GM12878 (cell line): Measurements from ENCODE around the gene DIS3L2. TPM values are rescaled to one million over a fixed set of nuclear protein-coding genes. Genes with fewer than 3 reads are reported as not detected.

Source experiments
- ATAC-seq: fragments of 200-7000 bp; cut with Tn5 transposase; 3 replicates; pipeline ENCODE4 v1.9.1; 2020; ENCODE audit warnings: mild to moderate bottlenecking, moderate library complexity
- BruUV-seq: library from RNA; stranded (reverse); fragments of 400-500 nt; replicated peaks from 2 replicates; lab custom pipeline; 2021; lab: Mats Ljungman, UMichigan
- CTCF ChIA-PET: fragments of 300-600 bp; sonication (Branson Sonifier 250); formaldehyde crosslinking; extraction: SDS; loops from one replicate; lab custom pipeline; 2021; ENCODE audit warnings: inconsistent platforms; lab: Yijun Ruan, JAX
- POLR2A ChIA-PET: fragments of 350-600 bp; formaldehyde crosslinking; extraction: SDS; loops from one replicate; lab custom pipeline; 2021; ENCODE audit warnings: inconsistent platforms; lab: Charles Lee
- RAD21 ChIA-PET: fragments of 300-600 bp; sonication (Branson Sonifier 250); formaldehyde crosslinking; loops from one replicate; lab custom pipeline; 2023; ENCODE audit warnings: antibody characterized with exemption; ENCODE audit not compliant: unreplicated experiment; lab: Charles Lee
- SMC1A ChIA-PET: fragments of 300-600 bp; sonication (Branson Sonifier 250); formaldehyde crosslinking; loops from one replicate; lab custom pipeline; 2023; ENCODE audit not compliant: unreplicated experiment, uncharacterized antibody; lab: Charles Lee
- DNase-seq: peaks from one replicate; pipeline ENCODE4 v3.0.0-alpha.2; 2011; ENCODE audit warnings: low read depth, low spot score
- FAIRE-seq: peaks from 3 replicates; lab custom pipeline; 2011; peaks lifted over from hg19 to GRCh38; lab: Jason Lieb, UNC
- H2AFZ ChIP-seq: 2 replicates; pipeline ENCODE4 v1.6.0; 2011; ENCODE audit warnings: low read depth, low read length, control low read depth; ENCODE audit not compliant: control insufficient read depth
- H3K27ac ChIP-seq: 2 replicates; pipeline ENCODE4 v1.5.1; 2011; ENCODE audit warnings: control low read depth; ENCODE audit not compliant: control insufficient read depth, insufficient read depth
- H3K27me3 ChIP-seq, 2 experiments: replicated peaks in 1 of 2; 2 replicates each; pipeline versions ENCODE4 v1.6.0 to v1.6.1; 2011; ENCODE audit warnings: low read length in 1 of 2; ENCODE audit not compliant: control insufficient read depth in 2 of 2, insufficient read depth in 2 of 2
- H3K36me3 ChIP-seq, 2 experiments: 2 replicates each; pipeline ENCODE4 v1.5.1; 2011; ENCODE audit warnings: low read length in 1 of 2; ENCODE audit not compliant: control insufficient read depth in 2 of 2, insufficient read depth in 2 of 2
- H3K4me1 ChIP-seq: 2 replicates; pipeline ENCODE4 v1.6.1; 2011; ENCODE audit warnings: mild to moderate bottlenecking, low read length, moderate library complexity, mixed read lengths; ENCODE audit not compliant: control insufficient read depth, insufficient read depth
- H3K4me2 ChIP-seq: 2 replicates; pipeline ENCODE4 v1.6.0; 2011; ENCODE audit warnings: control low read depth; ENCODE audit not compliant: control insufficient read depth, insufficient read depth
- H3K4me3 ChIP-seq: fragments of 200-600 bp; sonication (generic); 2 replicates; pipeline ENCODE4 v1.5.1; 2016
- H3K79me2 ChIP-seq: 2 replicates; pipeline ENCODE4 v1.6.0; 2011; ENCODE audit warnings: low read length; ENCODE audit not compliant: control insufficient read depth, insufficient read depth
- H3K9ac ChIP-seq: 2 replicates; pipeline ENCODE4 v1.8.0; 2011; ENCODE audit warnings: low read length, control low read depth, mixed read lengths; ENCODE audit not compliant: control insufficient read depth, insufficient read depth
- H3K9me3 ChIP-seq: replicated peaks from 3 replicates; pipeline ENCODE4 v1.5.1; 2011; ENCODE audit warnings: mild to moderate bottlenecking, low read length; ENCODE audit not compliant: control insufficient read depth, insufficient read depth
- H4K20me1 ChIP-seq: 2 replicates; pipeline ENCODE4 v1.6.0; 2011; ENCODE audit not compliant: control insufficient read depth, insufficient read depth
- BHLHE40 ChIP-seq, 2 experiments: fragments of 450-650 bp in 1 of 2; IDR thresholded peaks; 2 replicates each; pipeline ENCODE4 v1.6.1; 2011 to 2017; ENCODE audit warnings: low read depth in 2 of 2, borderline replicate concordance in 1 of 2, improper control_type of control experiment in 1 of 2, low read length in 1 of 2, mild to moderate bottlenecking in 1 of 2
- BRCA1 ChIP-seq: IDR thresholded peaks from 2 replicates; pipeline ENCODE4 v1.6.1; 2011; ENCODE audit warnings: low read depth, low read length, improper control_type of control experiment
- GABPA ChIP-seq: IDR thresholded peaks from 2 replicates; pipeline ENCODE4 v1.6.1; 2014; ENCODE audit warnings: antibody characterized with exemption, low read depth, mild to moderate bottlenecking, inconsistent platforms
- IKZF1 ChIP-seq: fragments of 450-650 bp; conservative IDR thresholded peaks from 2 replicates; pipeline ENCODE4 v1.6.1; 2017; ENCODE audit warnings: antibody characterized with exemption, mild to moderate bottlenecking
- KLF5 ChIP-seq: fragments of 450-650 bp; IDR thresholded peaks from 2 replicates; pipeline ENCODE4 v1.6.1; 2014; ENCODE audit warnings: mild to moderate bottlenecking; ENCODE audit not compliant: partially characterized antibody
- MEF2B ChIP-seq: fragments of 450-650 bp; IDR thresholded peaks from 2 replicates; pipeline ENCODE4 v1.6.1; 2018; ENCODE audit warnings: mild to moderate bottlenecking, moderate library complexity; ENCODE audit not compliant: partially characterized antibody, poor library complexity, severe bottlenecking
- NR2C2 ChIP-seq: IDR thresholded peaks from 2 replicates; pipeline ENCODE4 v1.6.1; 2011; ENCODE audit warnings: borderline replicate concordance, low read depth; ENCODE audit not compliant: control insufficient read depth, insufficient read length
- POLR2A ChIP-seq: IDR thresholded peaks from 2 replicates; pipeline ENCODE4 v1.6.1; 2011; ENCODE audit warnings: low read depth, mild to moderate bottlenecking, low read length
- STAT3 ChIP-seq: IDR thresholded peaks from 2 replicates; pipeline ENCODE4 v1.6.1; 2011; ENCODE audit warnings: low read depth, low read length, improper control_type of control experiment
- TCF12 ChIP-seq: IDR thresholded peaks from 2 replicates; pipeline ENCODE4 v1.6.1; 2011; ENCODE audit warnings: low read depth, mild to moderate bottlenecking, low read length
- ZNF24 ChIP-seq: fragments of 450-650 bp; IDR thresholded peaks from 2 replicates; pipeline ENCODE4 v1.6.1; 2017; ENCODE audit warnings: antibody characterized with exemption, mild to moderate bottlenecking
- WGBS: methylation state at CpG from one replicate; pipeline ENCODE4 v1.1.6; 2016; ENCODE audit warnings: low lambda C conversion rate; ENCODE audit not compliant: insufficient replicate concordance, insufficient coverage; ENCODE audit errors: missing lambda C conversion rate; 5-methylcytosine and 5-hydroxymethylcytosine counted together
- in situ Hi-C: fragments of 300-500 bp; cut with MboI; formaldehyde crosslinking; loops from 9 replicates; pipeline ENCODE4 v1.14.3; 2018; ENCODE audit warnings: mixed read lengths
- intact Hi-C: fragments of 100-400 bp; cut with micrococcal nuclease; formaldehyde crosslinking; loops from one replicate; pipeline ENCODE4 v1.14.2; 2022; ENCODE audit not compliant: unreplicated experiment
- polyA plus RNA-seq, 11 experiments: library from polyadenylated mRNA; depleted of rRNA in 4 of 11; unstranded in 6 of 11; stranded (reverse) in 5 of 11; fragments of >200 nt; fragmentation: Nextera tagmentation in 4 of 11; fragmentation: Illumina TruSeq in 1 of 11; extraction: Ambion mirVana in 4 of 11; extraction: Trizol in 1 of 11; gene quantifications; 1 replicate in 1 of 11; 2 replicates in 10 of 11; pipeline versions ENCODE4 v1.2.1 to v1.2.3, GENCODE V29; 2011 to 2016; ENCODE audit warnings: inconsistent platforms in 2 of 11, missing spikeins in 2 of 11, low read depth in 1 of 11
- total RNA-seq, 4 experiments: library from RNA; depleted of rRNA in 3 of 4; stranded (reverse); fragments of >200 nt in 3 of 4; fragmentation: Illumina TruSeq in 1 of 4; extraction: Trizol in 1 of 4; gene quantifications; 2 replicates each; pipeline versions ENCODE4 v1.2.1 to v1.2.3, GENCODE V29; 2013 to 2021
- TF ChIP-seq, protein P1 (sequence below): IDR thresholded peaks from 2 replicates; pipeline ENCODE4 v1.6.1; 2011; ENCODE audit warnings: borderline replicate concordance, low read depth, mild to moderate bottlenecking, moderate library complexity, mixed read lengths, low read length; ENCODE audit not compliant: insufficient read depth; ENCODE audit errors: extremely low read length
- TF ChIP-seq, protein P2 (sequence below): fragments of 450-650 bp; IDR thresholded peaks from 2 replicates; pipeline ENCODE4 v1.6.1; 2017; ENCODE audit warnings: low read depth, mild to moderate bottlenecking, moderate library complexity

Gene DIS3L2
- total and polyA plus RNA-seq, 10 of the 15 experiments (the other 5 are each of a cell fraction or from before 2014, with no cell fraction given), result 3.5 to 27.1 (median 16.0) TPM

DNA sequence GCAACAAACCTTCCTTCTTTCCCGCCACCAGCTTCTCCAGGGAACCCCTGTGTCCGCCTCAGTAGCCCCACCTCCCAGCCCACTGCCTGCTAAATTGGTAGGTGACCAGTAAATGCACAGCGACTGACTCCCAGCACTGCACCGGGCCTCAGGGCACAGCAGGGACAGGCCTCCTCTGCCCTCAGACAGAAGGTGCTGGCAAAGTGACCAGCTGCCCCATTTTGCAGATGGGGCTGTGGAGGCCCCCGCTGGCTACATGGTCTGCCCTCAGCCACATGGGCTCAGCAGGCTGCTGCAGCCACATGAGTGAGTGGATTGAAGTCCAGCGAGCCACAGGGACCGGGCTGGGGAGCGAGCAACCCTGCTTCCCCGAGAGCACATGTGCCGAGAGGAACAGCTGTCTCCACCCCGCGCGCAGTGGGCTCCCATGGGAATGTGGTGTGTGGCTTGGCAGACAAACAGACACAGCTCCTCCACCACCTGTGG is 27.6 kb upstream of the DIS3L2 start:
- ATAC-seq, result no peak; the same call in 1 of the 3 replicates
- no TSS peak for BruUV-seq
- ChIA-PET CTCF (interaction anchor here (1.3 to 8.2 kb wide), 4 partner anchors 12 to 359 kb away, joined by 3 to 32 read pairs (median 4); no protein-coding TSS in a partner anchor), RAD21 (no interaction called here), POLR2A (interaction anchor here (0.9 kb wide), 1 partner anchor 62 kb away, joined by 3 read pairs; no protein-coding TSS in a partner anchor), SMC1A (no interaction called here)
- Histone ChIP-seq H3K27me3 (peaks cover 0 to 2% of the 10 kb centered on the region in 2 experiments; a peak in 1 of 4 replicates), H3K36me3 (no peaks in the 10 kb centered on the region), H2AFZ (no peak overlapping the region), H3K79me2 (no peaks in the 10 kb centered on the region), H3K9me3 (no peaks in the 10 kb centered on the region), H3K4me2 (no peak overlapping the region), H3K9ac (no peak overlapping the region), H3K4me1 (no peaks in the 10 kb centered on the region), H4K20me1 (no peaks in the 10 kb centered on the region), H3K4me3 (no peak overlapping the region), H3K27ac (no peak overlapping the region)
- no peak for FAIRE-seq
- DNase-seq, result no peak
- WGBS, result 22% methylated on average over 13 of the region's 13 CpGs
- TF ChIP-seq TCF12 (0 out of 2 replicates have a peak, but pooled peaks have one; percentile 13), KLF5 (no peak), MEF2B (peak; percentile 14), BHLHE40 (IDR thresholded peaks at IDR 0.05; ENCODE audit: borderline replicate concordance in 1 of 2, low read depth in 2 of 2, low read length in 1 of 2) (0 out of 4 replicates have a peak, but pooled peaks of 1 of the 2 experiments have one; percentile 6)
- in situ Hi-C loops, result no loop called here
- intact Hi-C loops, result no loop called here

DNA sequence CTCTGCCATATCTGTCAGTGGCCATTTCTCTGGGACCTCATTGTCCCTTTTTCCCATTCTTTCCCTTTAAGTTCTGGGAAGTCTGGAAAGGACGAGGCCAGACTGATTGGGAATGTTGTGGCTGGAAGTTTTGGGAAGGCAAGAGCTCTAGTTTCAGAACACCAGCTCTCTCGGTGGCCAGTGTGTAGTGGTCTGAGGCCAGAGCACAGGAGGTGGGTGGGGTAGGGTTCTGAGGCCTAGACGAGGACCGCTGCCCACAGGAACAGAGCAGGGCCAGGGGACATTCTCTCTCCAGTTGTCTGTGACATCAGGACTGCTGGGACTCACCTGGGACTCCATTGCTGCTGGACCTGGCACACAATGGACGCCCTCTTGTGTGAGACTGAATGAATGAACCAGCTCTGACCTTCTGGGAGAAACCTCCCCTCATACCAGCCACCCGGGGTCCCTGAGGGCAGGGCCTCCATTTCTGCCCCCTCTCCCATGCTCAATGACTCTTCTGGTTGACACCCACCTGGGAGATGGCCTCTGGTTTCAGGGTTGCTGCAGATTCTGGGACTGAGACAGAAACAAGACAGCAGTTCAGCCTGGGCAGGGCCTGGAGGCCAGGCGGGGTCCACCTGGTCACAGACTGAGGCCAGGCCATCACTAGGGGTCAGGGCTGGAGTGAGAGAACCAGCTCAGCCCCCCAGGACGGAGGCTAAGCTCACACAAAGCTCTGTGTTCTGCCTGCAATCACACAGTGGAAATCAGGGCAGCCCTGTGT is 26.9 kb upstream of the DIS3L2 start:
- in situ Hi-C loops, result no loop called here
- Histone ChIP-seq H3K4me2 (no peak overlapping the region), H3K27ac (no peak overlapping the region), H3K9ac (no peak overlapping the region), H3K4me3 (no peak overlapping the region), H3K9me3 (no peaks in the 10 kb centered on the region), H3K36me3 (no peaks in the 10 kb centered on the region), H3K4me1 (no peaks in the 10 kb centered on the region), H3K27me3 (peaks cover 0 to 2% of the 10 kb centered on the region in 2 experiments; a peak in 1 of 4 replicates), H3K79me2 (no peaks in the 10 kb centered on the region), H4K20me1 (no peaks in the 10 kb centered on the region), H2AFZ (no peak overlapping the region)
- RAD21 ChIA-PET, result interaction anchor here (1.3 kb wide), 1 partner anchor 14 kb away, joined by 3 read pairs; no protein-coding TSS in a partner anchor
- 2% methylated on average over 8 of the region's 8 CpGs for WGBS
- CTCF ChIA-PET, result interaction anchor here (1.3 to 8.2 kb wide), 4 partner anchors 12 to 358 kb away, joined by 3 to 32 read pairs (median 4); no protein-coding TSS in a partner anchor
- no TSS peak for BruUV-seq
- FAIRE-seq, result no peak
- POLR2A ChIA-PET, result interaction anchor here (0.9 kb wide), 1 partner anchor 61 kb away, joined by 3 read pairs; no protein-coding TSS in a partner anchor
- intact Hi-C loops, result no loop called here
- no peak for DNase-seq
- SMC1A ChIA-PET, result no interaction called here
- no peak for ATAC-seq
- TF ChIP-seq GABPA (no peak), ZNF24 (no peak), IKZF1 (no peak), POLR2A (no peak), BRCA1 (no peak), STAT3 (no peak), NR2C2 (no peak)
- TF ChIP-seq, protein P1, sequence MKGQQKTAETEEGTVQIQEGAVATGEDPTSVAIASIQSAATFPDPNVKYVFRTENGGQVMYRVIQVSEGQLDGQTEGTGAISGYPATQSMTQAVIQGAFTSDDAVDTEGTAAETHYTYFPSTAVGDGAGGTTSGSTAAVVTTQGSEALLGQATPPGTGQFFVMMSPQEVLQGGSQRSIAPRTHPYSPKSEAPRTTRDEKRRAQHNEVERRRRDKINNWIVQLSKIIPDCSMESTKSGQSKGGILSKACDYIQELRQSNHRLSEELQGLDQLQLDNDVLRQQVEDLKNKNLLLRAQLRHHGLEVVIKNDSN, result no peak
- TF ChIP-seq, protein P2, sequence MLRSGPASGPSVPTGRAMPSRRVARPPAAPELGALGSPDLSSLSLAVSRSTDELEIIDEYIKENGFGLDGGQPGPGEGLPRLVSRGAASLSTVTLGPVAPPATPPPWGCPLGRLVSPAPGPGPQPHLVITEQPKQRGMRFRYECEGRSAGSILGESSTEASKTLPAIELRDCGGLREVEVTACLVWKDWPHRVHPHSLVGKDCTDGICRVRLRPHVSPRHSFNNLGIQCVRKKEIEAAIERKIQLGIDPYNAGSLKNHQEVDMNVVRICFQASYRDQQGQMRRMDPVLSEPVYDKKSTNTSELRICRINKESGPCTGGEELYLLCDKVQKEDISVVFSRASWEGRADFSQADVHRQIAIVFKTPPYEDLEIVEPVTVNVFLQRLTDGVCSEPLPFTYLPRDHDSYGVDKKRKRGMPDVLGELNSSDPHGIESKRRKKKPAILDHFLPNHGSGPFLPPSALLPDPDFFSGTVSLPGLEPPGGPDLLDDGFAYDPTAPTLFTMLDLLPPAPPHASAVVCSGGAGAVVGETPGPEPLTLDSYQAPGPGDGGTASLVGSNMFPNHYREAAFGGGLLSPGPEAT, result no peak
